Measurements from ENCODE around the gene PTEN. TPM values are rescaled to one million over a fixed set of nuclear protein-coding genes. Genes with fewer than 3 reads are reported as not detected.
A peak's percentile ranks its signal among the peaks of the same experiment; 100 is the strongest.

The PTEN gene
- polyA plus RNA-seq, 1 donor from 2014 or later = 40.4 TPM

- H3K36me3 Mint-ChIP-seq = no peaks in the 10 kb centered on the region
- no peaks in the 10 kb centered on the region for H3K27me3 Mint-ChIP-seq
- H3K27ac Mint-ChIP-seq = no peak overlapping the region
- H3K4me1 Mint-ChIP-seq = no peaks in the 10 kb centered on the region
- H3K4me3 Mint-ChIP-seq = no peak overlapping the region
- H3K9me3 Mint-ChIP-seq = peaks cover 0 to 4% (median 0%) of the 10 kb centered on the region in 3 donors
Measured at GRCh38 chr10:87987206-87987605, 123.8 kb downstream of the PTEN start.

DNA sequence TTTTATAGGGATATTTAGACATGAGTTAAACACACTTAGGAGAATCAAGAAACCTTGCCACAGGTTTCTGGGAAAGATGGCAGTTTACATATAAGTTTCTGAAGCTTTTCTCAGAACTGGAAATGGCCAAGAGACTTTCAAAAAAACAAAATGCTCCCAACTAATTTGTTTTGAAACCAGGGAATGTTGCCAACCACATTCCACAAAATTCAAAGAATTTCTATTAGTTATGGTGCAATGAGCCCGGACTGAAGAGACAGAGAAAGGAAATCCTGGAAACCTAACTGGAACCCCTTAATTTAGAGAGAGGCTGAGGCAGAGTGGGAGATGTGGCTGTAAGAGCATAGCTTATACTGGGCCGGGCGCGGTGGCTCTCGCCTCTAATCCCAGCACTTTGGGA is 128.5 kb downstream of the PTEN start:
- peaks cover 0 to 2% (median 0%) of the 10 kb centered on the region in 3 donors for H3K4me1 Mint-ChIP-seq

DNA sequence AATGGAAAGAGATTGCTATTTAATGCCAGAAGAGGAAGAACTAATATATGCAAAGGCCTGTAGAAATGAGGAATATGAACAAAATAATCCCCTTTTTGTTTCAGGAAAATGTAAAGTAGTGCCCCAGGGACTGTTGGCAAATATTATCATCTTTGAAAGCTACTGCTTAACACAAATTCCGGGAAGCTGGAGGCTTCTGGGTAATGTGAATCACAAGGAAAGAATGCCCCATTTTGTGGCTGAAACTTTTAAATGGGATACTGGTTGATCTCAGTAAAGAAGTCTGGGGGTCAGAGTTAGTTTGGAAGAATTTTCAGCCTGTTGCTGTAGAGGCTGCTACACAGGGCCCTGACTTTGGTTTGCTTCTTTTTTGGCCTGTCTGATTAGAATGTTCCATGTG is 141.0 kb downstream of the PTEN start:
- Mint-ChIP-seq H3K4me3 (no peak overlapping the region), H3K27ac (no peak overlapping the region), H3K36me3 (no peaks in the 10 kb centered on the region), H3K9me3 (peaks cover 0 to 8% (median 2%) of the 10 kb centered on the region in 3 donors), H3K27me3 (no peaks in the 10 kb centered on the region), H3K4me1 (no peaks in the 10 kb centered on the region)

More for the DNA sequence above, 128.5 kb downstream of the PTEN start:
- H3K27me3 Mint-ChIP-seq = no peaks in the 10 kb centered on the region
- H3K9me3 Mint-ChIP-seq = peaks cover 0 to 4% (median 0%) of the 10 kb centered on the region in 3 donors
- H3K36me3 Mint-ChIP-seq = no peaks in the 10 kb centered on the region
- H3K27ac Mint-ChIP-seq = no peak overlapping the region
- H3K4me3 Mint-ChIP-seq = peak overlapping the region in 1 of 4 donors; percentile 6

DNA sequence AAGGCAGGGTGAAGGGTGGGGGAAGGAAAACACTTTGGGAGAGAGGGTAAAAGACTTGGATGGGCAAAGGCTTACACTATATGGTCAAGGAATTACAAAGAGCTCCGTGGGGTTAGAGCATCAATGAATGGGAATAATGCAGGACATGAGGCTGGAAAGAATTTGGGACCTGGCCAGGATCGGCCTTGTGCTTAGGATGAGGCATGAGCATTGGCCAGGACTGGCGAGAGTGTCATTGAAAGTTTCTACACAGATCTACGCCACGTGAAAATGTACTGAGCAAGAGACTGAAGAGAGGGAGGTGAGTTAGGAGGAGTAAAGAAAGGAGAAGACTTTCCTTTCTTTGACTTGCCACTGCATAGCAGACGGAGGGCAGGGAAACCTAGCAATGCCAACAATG is 142.8 kb downstream of the PTEN start:
- Mint-ChIP-seq H3K36me3 (no peaks in the 10 kb centered on the region), H3K4me1 (peaks cover 0 to under 1% (median 0%) of the 10 kb centered on the region in 3 donors), H3K27ac (no peak overlapping the region), H3K4me3 (no peak overlapping the region), H3K9me3 (peaks cover 0 to 3% (median 0%) of the 10 kb centered on the region in 3 donors), H3K27me3 (no peaks in the 10 kb centered on the region)

GRCh38 chr10:88008866-88009470 is 145.5 kb downstream of the PTEN start:
- Mint-ChIP-seq H3K9me3 (peaks cover 0 to 3% (median 0%) of the 10 kb centered on the region in 3 donors), H3K27me3 (no peaks in the 10 kb centered on the region), H3K27ac (no peak overlapping the region), H3K4me3 (no peak overlapping the region), H3K36me3 (no peaks in the 10 kb centered on the region), H3K4me1 (peaks cover 0 to 1% (median 0%) of the 10 kb centered on the region in 3 donors)

- Mint-ChIP-seq H3K4me3 (no peak overlapping the region), H3K27ac (no peak overlapping the region), H3K4me1 (peaks cover 0 to 1% (median 0%) of the 10 kb centered on the region in 3 donors)
Measured at GRCh38 chr10:88012641-88013040, 149.2 kb downstream of the PTEN start.

DNA sequence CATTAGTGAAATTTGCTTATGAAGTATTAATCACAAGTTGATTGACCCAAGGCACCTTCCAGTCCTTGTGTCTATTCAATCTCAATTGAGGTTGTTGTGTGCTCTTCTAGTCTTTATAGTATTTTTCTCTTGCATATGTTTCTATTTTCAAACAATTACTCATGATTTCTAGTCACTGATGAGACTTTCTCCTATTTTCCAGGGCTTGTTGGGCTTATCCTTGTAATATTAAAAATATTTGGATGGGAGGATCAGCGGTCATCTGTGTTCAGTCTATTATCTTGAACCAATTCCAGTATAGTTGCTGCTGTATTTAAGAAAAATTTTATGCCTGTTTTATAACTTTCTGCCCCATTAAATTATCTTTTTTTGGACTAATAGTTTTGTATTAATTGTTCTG is 154.4 kb downstream of the PTEN start:
- Mint-ChIP-seq H3K36me3 (peaks cover 6% of the 10 kb centered on the region), H3K27ac (no peak overlapping the region), H3K9me3 (no peaks in the 10 kb centered on the region), H3K27me3 (no peaks in the 10 kb centered on the region), H3K4me1 (no peaks in the 10 kb centered on the region), H3K4me3 (no peak overlapping the region)

More at GRCh38 chr10:88012641-88013040, 149.2 kb downstream of the PTEN start:
- no peaks in the 10 kb centered on the region for H3K27me3 Mint-ChIP-seq
- peaks cover 0 to 3% (median 0%) of the 10 kb centered on the region in 3 donors for H3K9me3 Mint-ChIP-seq
- H3K36me3 Mint-ChIP-seq = peaks cover 6% of the 10 kb centered on the region

- H3K4me3 Mint-ChIP-seq = no peak overlapping the region
- no peak overlapping the region for H3K27ac Mint-ChIP-seq
- H3K9me3 Mint-ChIP-seq = no peaks in the 10 kb centered on the region
- no peaks in the 10 kb centered on the region for H3K27me3 Mint-ChIP-seq
- peaks cover 6% of the 10 kb centered on the region for H3K36me3 Mint-ChIP-seq
- no peaks in the 10 kb centered on the region for H3K4me1 Mint-ChIP-seq
Measured at GRCh38 chr10:88019753-88020152, 156.3 kb downstream of the PTEN start.

Other genes with a start within 250 kb of the PTEN start
- 0.13 TPM for gene PAPSS2, start 203.7 kb upstream of the PTEN start, polyA plus RNA-seq
- 31.9 TPM for gene ATAD1, start 45.4 kb upstream of the PTEN start, polyA plus RNA-seq
- 0.25 TPM for gene KLLN, start 92 bp upstream of the PTEN start, polyA plus RNA-seq